Muscle of leg (tissue), 11 donors: ENCODE data around the gene SRGN. TPM values are rescaled to one million over a fixed set of nuclear protein-coding genes. Genes with fewer than 3 reads are reported as not detected.

Experiments
- DNase-seq: peaks from one replicate; pipeline ENCODE4 v3.0.0; 2013
- H3K27ac ChIP-seq: one replicate; pipeline ENCODE4 v1.5.1; 2013; ENCODE audit warnings: mild to moderate bottlenecking, low read length, control low read depth
- H3K27me3 ChIP-seq: one replicate; pipeline ENCODE4 v1.6.1; 2013; ENCODE audit warnings: low read length; ENCODE audit not compliant: control insufficient read depth, insufficient read depth
- H3K36me3 ChIP-seq: one replicate; pipeline ENCODE4 v1.6.1; 2013; ENCODE audit warnings: low read length; ENCODE audit not compliant: control insufficient read depth, insufficient read depth
- H3K4me1 ChIP-seq: one replicate; pipeline ENCODE4 v1.6.1; 2013; ENCODE audit warnings: low read length; ENCODE audit not compliant: control insufficient read depth, insufficient read depth
- H3K4me3 ChIP-seq: one replicate; pipeline ENCODE4 v1.5.1; 2013; ENCODE audit warnings: low read length, control low read depth
- H3K9me3 ChIP-seq: replicated peaks from 2 replicates; pipeline ENCODE4 v1.6.1; 2013; ENCODE audit warnings: low read depth, low read length; ENCODE audit not compliant: control insufficient read depth
- WGBS: methylation state at CpG from one replicate; pipeline ENCODE4 v1.1.5; 2013; ENCODE audit warnings: missing lambda C conversion rate; ENCODE audit not compliant: insufficient coverage; 5-methylcytosine and 5-hydroxymethylcytosine counted together
- polyA plus RNA-seq, 8 donors: library from polyadenylated mRNA; unstranded; fragments of 120-200 nt; gene quantifications; one replicate each; pipeline versions ENCODE4 v1.2.1 to v1.2.3, GENCODE V29; 2013; ENCODE audit warnings: inconsistent platforms in 1 of 8, low replicate concordance in 1 of 8; ENCODE audit not compliant: insufficient read length in 8 of 8, insufficient read depth in 1 of 8
- total RNA-seq: library from RNA; stranded (reverse); fragments of 120-200 nt; gene quantifications from one replicate; pipeline ENCODE4 v1.2.4, GENCODE V29; 2013

The SRGN gene
- total and polyA plus RNA-seq, 9 donors: 20.3 to 38.1 (median 23.3) TPM

DNA sequence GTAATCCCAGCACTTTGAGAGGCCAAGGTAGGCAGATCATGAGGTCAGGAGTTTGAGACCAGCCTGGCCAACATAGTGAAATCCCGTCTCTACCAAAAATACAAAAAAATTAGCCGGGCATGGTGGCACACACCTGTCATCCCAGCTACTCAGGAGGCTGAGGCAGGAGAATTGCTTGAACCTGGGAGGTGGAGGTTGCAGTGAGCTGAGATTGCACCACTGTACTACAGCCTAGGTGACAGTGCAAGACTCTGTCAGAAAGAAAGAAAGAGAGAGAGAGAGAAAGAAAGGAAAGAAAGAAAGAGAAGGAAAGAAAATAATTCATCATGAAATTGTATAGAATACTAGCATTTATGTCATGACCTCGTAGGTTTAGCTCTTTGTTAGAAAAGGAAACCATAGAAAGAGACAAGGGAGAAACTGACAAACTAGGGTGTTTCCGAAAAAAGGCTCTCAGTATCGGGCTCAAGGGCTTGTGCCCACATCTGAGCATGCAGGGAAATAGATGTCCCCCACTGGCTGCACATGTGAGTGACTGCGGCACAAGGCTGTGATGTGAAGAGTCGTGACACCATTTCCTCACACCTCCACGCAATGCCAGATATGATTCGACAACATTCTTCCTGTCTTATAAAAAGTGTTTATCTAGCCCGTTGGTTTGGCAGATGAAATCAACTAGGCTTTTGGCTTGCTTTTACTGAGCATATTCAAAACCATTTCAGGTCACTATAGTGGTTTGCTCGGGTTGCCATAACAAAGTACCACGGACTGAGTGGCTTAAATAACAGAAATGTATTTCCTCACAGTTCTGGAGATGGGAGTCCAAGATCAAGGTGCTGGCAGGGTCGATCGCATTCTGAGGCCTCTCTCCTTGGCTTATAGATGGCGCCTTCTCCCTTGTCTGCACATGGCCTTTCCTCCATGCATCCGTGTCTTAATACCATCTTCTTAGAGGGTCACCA, 2.0 kb downstream of the SRGN start:
- Histone ChIP-seq H3K9me3 (no peaks in the 10 kb centered on the region), H3K4me3 (peak overlapping the region; percentile 8), H3K27ac (peak overlapping the region; percentile 65), H3K4me1 (peaks cover 11% of the 10 kb centered on the region), H3K36me3 (no peaks in the 10 kb centered on the region), H3K27me3 (no peaks in the 10 kb centered on the region)
- DNase-seq: peak; percentile 27
- WGBS: 78% methylated on average over 7 of the region's 16 CpGs

GRCh38 chr10:69090685-69091084, 2.8 kb downstream of the SRGN start:
- H3K4me3 ChIP-seq: no peak overlapping the region
- H3K9me3 ChIP-seq: no peaks in the 10 kb centered on the region
- H3K36me3 ChIP-seq: no peaks in the 10 kb centered on the region
- DNase-seq: no peak
- H3K4me1 ChIP-seq: peaks cover 6% of the 10 kb centered on the region
- no CpG with 5 or more reads among the region's 1 CpG for whole genome bisulfite sequencing
- peak overlapping the region; percentile 20 for H3K27ac ChIP-seq
- no peaks in the 10 kb centered on the region for H3K27me3 ChIP-seq

GRCh38 chr10:69091143-69091651, 3.3 kb downstream of the SRGN start:
- Histone ChIP-seq H3K4me1 (peaks cover under 1% of the 10 kb centered on the region), H3K27ac (peak overlapping the region; percentile 20), H3K4me3 (no peak overlapping the region), H3K9me3 (no peaks in the 10 kb centered on the region), H3K27me3 (no peaks in the 10 kb centered on the region), H3K36me3 (no peaks in the 10 kb centered on the region)
- DNase-seq: no peak
- WGBS: 20% methylated on average over 1 of the region's 8 CpGs

GRCh38 chr10:69092959-69093850, 5.3 kb downstream of the SRGN start:
- no peak overlapping the region for H3K27ac ChIP-seq
- no peak overlapping the region for H3K4me3 ChIP-seq
- no peaks in the 10 kb centered on the region for H3K9me3 ChIP-seq
- H3K4me1 ChIP-seq: no peaks in the 10 kb centered on the region
- no peaks in the 10 kb centered on the region for H3K27me3 ChIP-seq
- 48% methylated on average over 12 of the region's 17 CpGs for WGBS
- no peaks in the 10 kb centered on the region for H3K36me3 ChIP-seq
- peak; percentile 82 for DNase-seq

- no CpG with 5 or more reads among the region's 1 CpG for WGBS
Measured at GRCh38 chr10:69093933-69094332, 6.0 kb downstream of the SRGN start.

DNA sequence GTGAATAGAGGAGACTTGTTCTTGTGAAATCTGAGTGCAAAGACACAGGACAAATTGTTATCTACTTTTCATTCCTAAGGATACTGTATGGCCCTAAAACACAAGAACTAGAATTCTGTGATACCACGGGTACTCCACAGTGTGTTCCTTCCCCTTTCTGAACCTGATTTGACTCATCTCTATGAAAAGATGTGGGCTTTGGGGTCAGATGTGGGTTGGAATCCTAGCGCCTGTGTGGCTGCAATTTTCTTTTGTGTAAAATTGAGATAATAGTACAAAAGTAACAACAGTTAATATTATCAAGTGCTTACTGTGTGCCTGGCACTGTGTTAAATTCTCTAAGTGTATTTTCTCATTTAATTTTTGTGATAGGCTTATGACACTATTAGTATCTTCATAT, 8.1 kb downstream of the SRGN start:
- Histone ChIP-seq H3K27me3 (no peaks in the 10 kb centered on the region), H3K9me3 (no peaks in the 10 kb centered on the region), H3K4me3 (no peak overlapping the region), H3K27ac (no peak overlapping the region), H3K36me3 (no peaks in the 10 kb centered on the region), H3K4me1 (no peaks in the 10 kb centered on the region)
- no CpG with 5 or more reads among the region's 2 CpGs for WGBS
- no peak for DNase-seq

More at GRCh38 chr10:69093933-69094332, 6.0 kb downstream of the SRGN start:
- Histone ChIP-seq H3K36me3 (no peaks in the 10 kb centered on the region), H3K4me1 (no peaks in the 10 kb centered on the region), H3K9me3 (no peaks in the 10 kb centered on the region), H3K27me3 (no peaks in the 10 kb centered on the region), H3K4me3 (no peak overlapping the region), H3K27ac (no peak overlapping the region)
- DNase-seq: no peak

GRCh38 chr10:69097729-69098128, 9.8 kb downstream of the SRGN start:
- no peak overlapping the region for H3K4me3 ChIP-seq
- no peak overlapping the region for H3K27ac ChIP-seq
- no peaks in the 10 kb centered on the region for H3K4me1 ChIP-seq
- DNase-seq: no peak
- H3K36me3 ChIP-seq: no peaks in the 10 kb centered on the region
- peaks cover 4% of the 10 kb centered on the region for H3K27me3 ChIP-seq
- H3K9me3 ChIP-seq: no peaks in the 10 kb centered on the region
- 100% methylated on average over 1 of the region's 4 CpGs for WGBS

- no peaks in the 10 kb centered on the region for H3K9me3 ChIP-seq
- peaks cover 4% of the 10 kb centered on the region for H3K27me3 ChIP-seq
- H3K4me1 ChIP-seq: no peaks in the 10 kb centered on the region
- H3K4me3 ChIP-seq: no peak overlapping the region
- WGBS: no CpG with 5 or more reads among the region's 7 CpGs
- no peak for DNase-seq
- no peak overlapping the region for H3K27ac ChIP-seq
- H3K36me3 ChIP-seq: no peaks in the 10 kb centered on the region
Measured at GRCh38 chr10:69100136-69100872, 12.4 kb downstream of the SRGN start.

- no peak for DNase-seq
Measured at GRCh38 chr10:69101451-69102095, 13.7 kb downstream of the SRGN start.

More at GRCh38 chr10:69101451-69102095, 13.7 kb downstream of the SRGN start:
- H3K27me3 ChIP-seq: peaks cover 4% of the 10 kb centered on the region
- no peaks in the 10 kb centered on the region for H3K4me1 ChIP-seq
- H3K9me3 ChIP-seq: no peaks in the 10 kb centered on the region
- H3K36me3 ChIP-seq: no peaks in the 10 kb centered on the region
- WGBS: 75% methylated on average over 6 of the region's 6 CpGs
- H3K27ac ChIP-seq: no peak overlapping the region
- no peak overlapping the region for H3K4me3 ChIP-seq
